K562 (cell line): Measurements from ENCODE around the gene SORCS2. TPM values are rescaled to one million over a fixed set of nuclear protein-coding genes. Genes with fewer than 3 reads are reported as not detected.

ENCODE experiments used
- ATAC-seq: fragments of 200-7000 bp; cut with Tn5 transposase; 3 replicates; pipeline ENCODE4 v1.9.1; 2020; ENCODE audit warnings: moderate library complexity
- BruUV-seq: library from RNA; stranded (reverse); fragments of 400-500 nt; replicated peaks from 2 replicates; lab custom pipeline; 2021; lab: Mats Ljungman, UMichigan
- CTCF ChIA-PET: fragments of 300-600 bp; formaldehyde crosslinking; extraction: SDS; loops from one replicate; lab custom pipeline; 2021; ENCODE audit warnings: low intra/inter-chr PET ratio; lab: Yijun Ruan, JAX
- POLR2A ChIA-PET: fragments of 300-600, 350-650 bp; sonication (Branson Sonifier 250); formaldehyde crosslinking; extraction: SDS; loops from one replicate; lab custom pipeline; 2021; ENCODE audit warnings: antibody characterized with exemption, inconsistent platforms; lab: Yijun Ruan, JAX
- DNase-seq, 4 experiments: peaks; one replicate each; pipeline versions ENCODE4 v3.0.0 to v3.0.0-alpha.2; 2011 to 2018; ENCODE audit warnings: low spot score in 3 of 4, mixed read lengths in 3 of 4; ENCODE audit errors: extremely low read depth in 1 of 4
- FAIRE-seq: peaks from 2 replicates; lab custom pipeline; 2011; peaks lifted over from hg19 to GRCh38; lab: Jason Lieb, UNC
- H2AFZ ChIP-seq: 2 replicates; pipeline ENCODE4 v1.6.0; 2011; ENCODE audit warnings: low read depth, low read length, control low read depth, inconsistent platforms
- H3K27ac ChIP-seq: fragments of 200-600 bp; 3 replicates; pipeline ENCODE4 v1.8.0; 2011; ENCODE audit warnings: low read depth, mild to moderate bottlenecking, control low read depth, inconsistent platforms, low read length, moderate library complexity, mixed read lengths; ENCODE audit errors: extremely low read depth
- H3K27me3 ChIP-seq, 2 experiments: fragments of 300-600 bp in 1 of 2; 2 replicates in 1 of 2; 3 replicates in 1 of 2; pipeline versions ENCODE4 v1.6.0 to v1.8.0; 2011; ENCODE audit warnings: inconsistent platforms in 2 of 2, low read length in 2 of 2, mild to moderate bottlenecking in 1 of 2, mixed read lengths in 1 of 2, moderate library complexity in 1 of 2; ENCODE audit not compliant: control insufficient read depth in 2 of 2, insufficient read depth in 2 of 2
- H3K36me3 ChIP-seq: fragments of 300-600 bp; 3 replicates; pipeline ENCODE4 v1.8.0; 2011; ENCODE audit warnings: mild to moderate bottlenecking, low read length, inconsistent platforms; ENCODE audit not compliant: control insufficient read depth, insufficient read depth
- H3K4me1 ChIP-seq, 2 experiments: fragments of 200-600 bp in 1 of 2; replicated peaks in 1 of 2; 2 replicates in 1 of 2; 3 replicates in 1 of 2; pipeline versions ENCODE4 v1.5.1 to v1.8.0; 2011; ENCODE audit warnings: inconsistent platforms in 2 of 2, low read length in 2 of 2, mild to moderate bottlenecking in 1 of 2, mixed read lengths in 1 of 2, moderate library complexity in 1 of 2; ENCODE audit not compliant: control insufficient read depth in 2 of 2, insufficient read depth in 2 of 2
- H3K4me2 ChIP-seq: 2 replicates; pipeline ENCODE4 v1.6.1; 2011; ENCODE audit warnings: low read length, control low read depth, inconsistent platforms, mixed read lengths; ENCODE audit not compliant: insufficient read depth
- H3K4me3 ChIP-seq: fragments of 200-600 bp; sonication (generic), shearing (Covaris generic); 2 replicates; pipeline ENCODE4 v1.5.1; 2016; ENCODE audit warnings: control low read depth, inconsistent platforms
- H3K79me2 ChIP-seq: fragments of 200-600 bp; 3 replicates; pipeline ENCODE4 v1.8.0; 2011; ENCODE audit warnings: low read length, inconsistent platforms; ENCODE audit not compliant: control insufficient read depth, insufficient read depth
- H3K9ac ChIP-seq, 2 experiments: 2 replicates each; pipeline versions ENCODE4 v1.6.0 to v1.6.1; 2011; ENCODE audit warnings: low read depth in 2 of 2, low read length in 2 of 2, control low read depth in 1 of 2, inconsistent platforms in 1 of 2, mild to moderate bottlenecking in 1 of 2, mixed read lengths in 1 of 2; ENCODE audit not compliant: insufficient read depth in 1 of 2
- H3K9me1 ChIP-seq: one replicate; pipeline ENCODE4 v1.6.0; 2011; ENCODE audit warnings: inconsistent platforms, mild to moderate bottlenecking, low read length, moderate library complexity; ENCODE audit not compliant: control insufficient read depth, insufficient read depth
- H3K9me3 ChIP-seq: replicated peaks from 2 replicates; pipeline ENCODE4 v1.5.1; 2011; ENCODE audit warnings: low read depth, low read length, inconsistent platforms; ENCODE audit not compliant: control insufficient read depth, insufficient read depth
- H4K20me1 ChIP-seq: replicated peaks from 2 replicates; pipeline ENCODE4 v1.6.1; 2011; ENCODE audit warnings: low read length, inconsistent platforms, mixed read lengths; ENCODE audit not compliant: control insufficient read depth, insufficient read depth
- EHMT2 ChIP-seq: fragments of 450-650 bp; IDR thresholded peaks from 2 replicates; pipeline ENCODE4 v1.6.1; 2018; ENCODE audit warnings: antibody characterized with exemption
- HMGN3 ChIP-seq: IDR thresholded peaks from 2 replicates; pipeline ENCODE4 v1.6.1; 2011; ENCODE audit warnings: borderline replicate concordance, low read depth, mild to moderate bottlenecking, mixed read lengths, low read length; ENCODE audit not compliant: insufficient read length; ENCODE audit errors: extremely low read depth
- KHSRP ChIP-seq: fragments of 450-650 bp; IDR thresholded peaks from 2 replicates; pipeline ENCODE4 v1.6.1; 2017
- MAZ ChIP-seq, 2 experiments: fragments of 450-650 bp in 1 of 2; sonication (generic) in 1 of 2; formaldehyde crosslinking; IDR thresholded peaks in 1 of 2; conservative IDR thresholded peaks in 1 of 2; 2 replicates each; pipeline versions ENCODE4 v1.4.0 to v1.5.0; 2020; ENCODE audit warnings: mild to moderate bottlenecking in 1 of 2, missing genetic modification reagents in 1 of 2
- MCM7 ChIP-seq, 2 experiments: fragments of 450-650 bp; IDR thresholded peaks; 2 replicates each; pipeline ENCODE4 v1.6.1; 2016 to 2018
- NFIX ChIP-seq: fragments of 250-450 bp; sonication (Bioruptor Pico); IDR thresholded peaks from 2 replicates; pipeline ENCODE4 v1.4.0; 2020; ENCODE audit warnings: low read depth, mild to moderate bottlenecking, moderate library complexity
- PRMT5 ChIP-seq: sonication (generic); formaldehyde crosslinking; IDR thresholded peaks from 2 replicates; pipeline ENCODE4 v1.5.0; 2020; ENCODE audit warnings: missing genetic modification reagents
- RB1 ChIP-seq: fragments of 450-650 bp; IDR thresholded peaks from 2 replicates; pipeline ENCODE4 v1.6.1; 2017; ENCODE audit warnings: low read depth, mild to moderate bottlenecking
- RBFOX2 ChIP-seq: fragments of 200-400 bp; formaldehyde crosslinking; IDR thresholded peaks from 2 replicates; pipeline ENCODE4 v1.6.1; 2017; ENCODE audit warnings: low read depth, mild to moderate bottlenecking, low read length, moderate library complexity
- SREBF2 ChIP-seq: sonication (generic); formaldehyde crosslinking; IDR thresholded peaks from 2 replicates; pipeline ENCODE4 v1.4.0; 2020; ENCODE audit warnings: mild to moderate bottlenecking, missing genetic modification reagents
- TEAD2 ChIP-seq: fragments of 450-650 bp; IDR thresholded peaks from 2 replicates; pipeline ENCODE4 v1.6.1; 2016; ENCODE audit warnings: missing genetic modification characterization, control low read depth, missing compliant biosample characterization
- ZEB2 ChIP-seq: fragments of 450-650 bp; IDR thresholded peaks from 2 replicates; pipeline ENCODE4 v1.6.1; 2016
- ZNF143 ChIP-seq: sonication (generic); formaldehyde crosslinking; IDR thresholded peaks from 2 replicates; pipeline ENCODE4 v1.9.0; 2022; ENCODE audit warnings: mild to moderate bottlenecking, missing genetic modification reagents
- ZNF280B ChIP-seq: fragments of 250-450 bp; sonication (Bioruptor Pico); IDR thresholded peaks from 2 replicates; pipeline ENCODE4 v1.5.1; 2021; ENCODE audit warnings: mild to moderate bottlenecking
- ZNF780A ChIP-seq: fragments of 250-450 bp; sonication (Bioruptor Pico); IDR thresholded peaks from 2 replicates; pipeline ENCODE4 v1.5.0; 2021; ENCODE audit warnings: mild to moderate bottlenecking
- WGBS: fragments of 100-300 bp; shearing (Covaris generic); methylation state at CpG from one replicate; pipeline ENCODE4 v1.1.6; 2016; ENCODE audit warnings: low coverage, mixed read lengths; ENCODE audit not compliant: insufficient coverage; ENCODE audit errors: missing lambda C conversion rate; 5-methylcytosine and 5-hydroxymethylcytosine counted together
- in situ Hi-C: fragments of 300-500 bp; cut with MboI; formaldehyde crosslinking; loops from 4 replicates; pipeline ENCODE4 v1.15.0; 2018; ENCODE audit warnings: inconsistent platforms, mixed read lengths
- intact Hi-C: fragments of 100-400 bp; cut with micrococcal nuclease; formaldehyde crosslinking; loops from 2 replicates; pipeline ENCODE4 v1.14.2; 2022
- polyA plus RNA-seq, 8 experiments: library from polyadenylated mRNA; depleted of rRNA in 4 of 8; stranded (reverse) in 5 of 8; unstranded in 3 of 8; fragments of >200 nt; fragmentation: Nextera tagmentation in 2 of 8; fragmentation: Illumina TruSeq in 1 of 8; extraction: Ambion mirVana in 2 of 8; extraction: Trizol in 1 of 8; gene quantifications; 2 replicates each; pipeline versions ENCODE4 v1.2.1 to v1.2.3, GENCODE V29; 2011 to 2014; ENCODE audit warnings: inconsistent platforms in 1 of 8, missing spikeins in 1 of 8
- total RNA-seq, 7 experiments: library from RNA; depleted of rRNA in 6 of 7; stranded (reverse); fragments of >200 nt in 6 of 7; fragmentation: Illumina TruSeq in 2 of 7; extraction: Trizol in 2 of 7; gene quantifications; 2 replicates each; pipeline versions ENCODE4 v1.2.1 to v1.2.3, GENCODE V29; 2011 to 2021; ENCODE audit warnings: low replicate concordance in 1 of 7

The SORCS2 gene
- total and polyA plus RNA-seq, 9 of the 15 experiments (the other 6 are each of a cell fraction or from before 2014, with no cell fraction given), result not detected

GRCh38 chr4:7217039-7217438 is 24.7 kb downstream of the SORCS2 start:
- DNase-seq (no peak), ATAC-seq (no peak), FAIRE-seq (no peak)
- H3K27me3 ChIP-seq, result peaks cover 39 to 75% of the 10 kb centered on the region in 2 experiments; a peak in 4 of 5 replicates
- H3K4me1 ChIP-seq, result no peaks in the 10 kb centered on the region; a peak in 1 of 5 replicates
- H3K4me3 ChIP-seq, result no peak overlapping the region
- no peaks in the 10 kb centered on the region; the same call in 1 of the 2 replicates for H4K20me1 ChIP-seq
- H3K27ac ChIP-seq, result no peak overlapping the region
- intact Hi-C loops, result no loop called here
- H3K9me1 ChIP-seq, result no peaks in the 10 kb centered on the region
- 4% methylated on average over 9 of the region's 9 CpGs for WGBS
- H3K36me3 ChIP-seq, result no peaks in the 10 kb centered on the region
- no peak overlapping the region for H2AFZ ChIP-seq
- H3K9me3 ChIP-seq, result no peaks in the 10 kb centered on the region
- H3K9ac ChIP-seq, result no peak overlapping the region
- ChIA-PET POLR2A (no interaction called here), CTCF (no interaction called here)
- TF ChIP-seq ZEB2, result no peak
- in situ Hi-C loops, result no loop called here
- no peaks in the 10 kb centered on the region for H3K79me2 ChIP-seq
- no TSS peak for BruUV-seq
- H3K4me2 ChIP-seq, result no peak overlapping the region

- Histone ChIP-seq H3K27me3 (peaks cover 43 to 81% of the 10 kb centered on the region in 2 experiments; a peak in 4 of 5 replicates), H2AFZ (no peak overlapping the region), H3K36me3 (no peaks in the 10 kb centered on the region), H3K4me1 (no peaks in the 10 kb centered on the region; a peak in 1 of 5 replicates), H3K79me2 (no peaks in the 10 kb centered on the region), H3K27ac (no peak overlapping the region), H3K9ac (no peak overlapping the region), H3K4me2 (no peak overlapping the region), H3K4me3 (no peak overlapping the region), H3K9me3 (no peaks in the 10 kb centered on the region), H3K9me1 (no peaks in the 10 kb centered on the region), H4K20me1 (no peaks in the 10 kb centered on the region; the same call in 1 of the 2 replicates)
- intact Hi-C loops, result no loop called here
- WGBS, result under 1% methylated on average over 23 of the region's 26 CpGs
- ChIA-PET POLR2A (no interaction called here), CTCF (no interaction called here)
- no TSS peak for BruUV-seq
- DNase-seq, result no peak
- ATAC-seq, result no peak
- FAIRE-seq, result no peak
- in situ Hi-C loops, result no loop called here
- no peak for TF ChIP-seq EHMT2
- TF ChIP-seq ZNF780A, result no peak
- no peak for TF ChIP-seq SREBF2 (CRISPR knock-in tag)
- TF ChIP-seq HMGN3, result no peak
- no peak for TF ChIP-seq PRMT5 (CRISPR knock-in tag)
- no peak for TF ChIP-seq RB1
- TF ChIP-seq KHSRP, result no peak
- no peak for TF ChIP-seq MAZ (CRISPR knock-in tag; conservative IDR thresholded peaks at IDR 0.05 in 1 of 2, IDR thresholded peaks at IDR 0.05 in 1 of 2)
- no peak for TF ChIP-seq MCM7 (IDR thresholded peaks at IDR 0.05)
- TF ChIP-seq RBFOX2, result no peak
- no peak for TF ChIP-seq ZNF143 (CRISPR knock-in tag)
- TF ChIP-seq NFIX (CRISPR knock-in tag), result no peak
- TF ChIP-seq ZNF280B (CRISPR knock-in tag), result no peak
- TF ChIP-seq TEAD2 (tag), result no peak
Observed at GRCh38 chr4:7217474-7218321, 25.4 kb downstream of the SORCS2 start.
